Neural crest cell (in vitro differentiated cells): Measurements from ENCODE around the gene MYH15. TPM values are rescaled to one million over a fixed set of nuclear protein-coding genes. Genes with fewer than 3 reads are reported as not detected.

ENCODE experiments used
- DNase-seq: peaks from one replicate; pipeline ENCODE4 v3.0.0; 2021; ENCODE audit warnings: low read depth, mixed read lengths, low spot score
- H3K27ac Mint-ChIP-seq: one replicate; pipeline ENCODE4 v1.8.0; 2021; ENCODE audit warnings: mild to moderate bottlenecking, mixed read lengths; ENCODE audit not compliant: unreplicated experiment
- H3K27me3 Mint-ChIP-seq: 2 replicates; pipeline ENCODE4 v1.8.0; 2021; ENCODE audit warnings: low read depth, mild to moderate bottlenecking, mixed read lengths
- H3K36me3 Mint-ChIP-seq: 2 replicates; pipeline ENCODE4 v1.8.0; 2021; ENCODE audit warnings: low read depth, mild to moderate bottlenecking, mixed read lengths
- H3K4me1 Mint-ChIP-seq: 2 replicates; pipeline ENCODE4 v1.8.0; 2021; ENCODE audit warnings: mixed read lengths
- H3K4me3 Mint-ChIP-seq: one replicate; pipeline ENCODE4 v1.8.0; 2021; ENCODE audit warnings: mild to moderate bottlenecking, mixed read lengths
- H3K9me3 Mint-ChIP-seq: 2 replicates; pipeline ENCODE4 v1.8.0; 2021; ENCODE audit warnings: mixed read lengths
- total RNA-seq: library from RNA; stranded (reverse); gene quantifications from 2 replicates; pipeline ENCODE4 v1.2.1, GENCODE V29; 2021
- TF ChIP-seq, protein P1 (sequence below): fragments of 200-600 bp; sonication (generic); conservative IDR thresholded peaks from 2 replicates; pipeline ENCODE4 v1.5.0; 2021; ENCODE audit warnings: antibody characterized with exemption, mild to moderate bottlenecking

MYH15 gene
- total RNA-seq, 1 donor from 2014 or later, result 0.16 TPM

- peaks cover 2% of the 10 kb centered on the region for H3K4me1 Mint-ChIP-seq
- no peaks in the 10 kb centered on the region for H3K9me3 Mint-ChIP-seq
- no peak overlapping the region for H3K4me3 Mint-ChIP-seq
- no peak overlapping the region for H3K27ac Mint-ChIP-seq
- H3K36me3 Mint-ChIP-seq, result no peaks in the 10 kb centered on the region
- TF ChIP-seq, protein P1, sequence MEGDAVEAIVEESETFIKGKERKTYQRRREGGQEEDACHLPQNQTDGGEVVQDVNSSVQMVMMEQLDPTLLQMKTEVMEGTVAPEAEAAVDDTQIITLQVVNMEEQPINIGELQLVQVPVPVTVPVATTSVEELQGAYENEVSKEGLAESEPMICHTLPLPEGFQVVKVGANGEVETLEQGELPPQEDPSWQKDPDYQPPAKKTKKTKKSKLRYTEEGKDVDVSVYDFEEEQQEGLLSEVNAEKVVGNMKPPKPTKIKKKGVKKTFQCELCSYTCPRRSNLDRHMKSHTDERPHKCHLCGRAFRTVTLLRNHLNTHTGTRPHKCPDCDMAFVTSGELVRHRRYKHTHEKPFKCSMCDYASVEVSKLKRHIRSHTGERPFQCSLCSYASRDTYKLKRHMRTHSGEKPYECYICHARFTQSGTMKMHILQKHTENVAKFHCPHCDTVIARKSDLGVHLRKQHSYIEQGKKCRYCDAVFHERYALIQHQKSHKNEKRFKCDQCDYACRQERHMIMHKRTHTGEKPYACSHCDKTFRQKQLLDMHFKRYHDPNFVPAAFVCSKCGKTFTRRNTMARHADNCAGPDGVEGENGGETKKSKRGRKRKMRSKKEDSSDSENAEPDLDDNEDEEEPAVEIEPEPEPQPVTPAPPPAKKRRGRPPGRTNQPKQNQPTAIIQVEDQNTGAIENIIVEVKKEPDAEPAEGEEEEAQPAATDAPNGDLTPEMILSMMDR, result no peak
- no peak for DNase-seq
- H3K27me3 Mint-ChIP-seq, result no peaks in the 10 kb centered on the region
Observed at GRCh38 chr3:108412121-108412750, 98.2 kb downstream of the MYH15 start.

- Mint-ChIP-seq H3K27ac (no peak overlapping the region), H3K4me1 (peaks cover 12% of the 10 kb centered on the region), H3K36me3 (no peaks in the 10 kb centered on the region), H3K27me3 (no peaks in the 10 kb centered on the region), H3K9me3 (no peaks in the 10 kb centered on the region), H3K4me3 (no peak overlapping the region)
- DNase-seq, result no peak
- TF ChIP-seq, protein P1, result no peak
Observed at GRCh38 chr3:108410531-108410984, 99.8 kb downstream of the MYH15 start.

DNA sequence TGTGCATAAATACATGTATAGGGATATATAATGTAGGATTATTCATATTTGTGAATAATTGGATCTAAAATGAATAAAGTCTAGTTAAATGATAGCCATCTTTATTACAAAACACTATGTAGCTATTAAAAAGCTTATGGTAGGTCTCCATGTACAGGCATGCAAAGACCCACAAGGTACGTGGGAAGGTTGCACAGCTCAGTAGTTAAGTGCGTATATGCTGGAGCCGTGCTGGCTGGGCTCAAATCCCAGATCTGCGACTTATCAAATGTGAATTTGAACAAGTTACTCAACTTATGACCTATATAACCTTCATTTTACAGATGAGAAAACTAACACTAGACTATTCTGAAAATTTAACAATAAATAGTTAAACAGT, 100.6 kb downstream of the MYH15 start:
- H3K4me1 Mint-ChIP-seq, result peaks cover 12% of the 10 kb centered on the region
- H3K4me3 Mint-ChIP-seq, result no peak overlapping the region
- no peaks in the 10 kb centered on the region for H3K36me3 Mint-ChIP-seq
- H3K9me3 Mint-ChIP-seq, result no peaks in the 10 kb centered on the region
- TF ChIP-seq, protein P1, result no peak
- H3K27me3 Mint-ChIP-seq, result no peaks in the 10 kb centered on the region
- no peak overlapping the region for H3K27ac Mint-ChIP-seq
- no peak for DNase-seq

DNA sequence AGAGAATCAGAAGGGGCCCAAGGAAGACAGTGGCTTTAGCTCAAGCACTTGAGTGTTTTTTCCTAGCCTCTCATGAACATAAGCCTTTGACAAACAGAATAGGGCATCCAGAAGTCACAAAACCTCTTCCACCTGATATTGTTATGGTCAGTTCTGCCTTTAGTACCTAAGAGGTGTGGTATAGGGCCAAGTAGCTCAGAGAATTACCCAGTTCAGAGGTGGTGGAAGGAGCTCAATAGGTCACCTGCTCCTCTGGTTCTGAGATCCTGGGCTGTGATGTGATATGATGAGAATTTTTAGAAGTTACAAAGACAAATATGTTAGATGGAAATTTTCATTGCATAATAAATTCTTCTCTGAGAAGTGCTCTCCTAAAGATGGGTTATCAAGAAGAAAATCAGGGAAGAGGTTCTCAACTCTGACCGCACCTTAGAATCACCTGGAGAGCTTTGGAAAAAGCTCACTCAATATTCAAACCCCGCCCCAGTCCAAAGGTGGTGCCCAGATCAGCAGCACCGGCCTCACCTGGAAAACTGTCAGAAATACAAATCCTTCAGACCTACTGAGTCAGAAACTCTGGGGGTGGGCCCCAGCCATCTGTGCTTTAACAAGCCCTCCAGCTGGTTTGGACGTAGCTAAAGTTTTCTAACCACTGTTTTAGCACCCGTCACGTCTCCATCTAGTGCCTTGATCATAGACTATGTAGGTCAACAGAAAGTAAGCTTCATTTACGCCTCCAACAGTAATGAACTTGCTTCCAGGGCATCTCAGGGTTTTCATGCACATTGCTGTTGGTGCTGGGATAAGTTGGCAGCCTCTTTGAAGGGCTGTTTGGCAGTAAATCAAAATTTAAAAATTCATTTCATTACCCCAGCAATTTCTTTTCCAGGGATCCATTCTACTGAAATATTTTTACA, 101.3 kb downstream of the MYH15 start:
- H3K36me3 Mint-ChIP-seq, result no peaks in the 10 kb centered on the region
- no peak for DNase-seq
- TF ChIP-seq, protein P1, result no peak

GRCh38 chr3:108407886-108408285, 102.5 kb downstream of the MYH15 start:
- TF ChIP-seq, protein P1, result no peak
- no peak for DNase-seq
- Mint-ChIP-seq H3K4me3 (no peak overlapping the region), H3K27me3 (no peaks in the 10 kb centered on the region), H3K4me1 (peaks cover 15% of the 10 kb centered on the region), H3K36me3 (no peaks in the 10 kb centered on the region), H3K9me3 (no peaks in the 10 kb centered on the region), H3K27ac (no peak overlapping the region)

More for the DNA sequence above, 101.3 kb downstream of the MYH15 start:
- Mint-ChIP-seq H3K4me3 (no peak overlapping the region), H3K4me1 (peaks cover 15% of the 10 kb centered on the region), H3K27ac (no peak overlapping the region), H3K9me3 (no peaks in the 10 kb centered on the region), H3K27me3 (no peaks in the 10 kb centered on the region)
